ENCODE measurements around the gene NEAT1. TPM values are rescaled to one million over a fixed set of nuclear protein-coding genes. Genes with fewer than 3 reads are reported as not detected.

The NEAT1 gene
- total RNA-seq, 6 experiments from 2014 or later = 202 to 1,225 (median 767) TPM

DNA sequence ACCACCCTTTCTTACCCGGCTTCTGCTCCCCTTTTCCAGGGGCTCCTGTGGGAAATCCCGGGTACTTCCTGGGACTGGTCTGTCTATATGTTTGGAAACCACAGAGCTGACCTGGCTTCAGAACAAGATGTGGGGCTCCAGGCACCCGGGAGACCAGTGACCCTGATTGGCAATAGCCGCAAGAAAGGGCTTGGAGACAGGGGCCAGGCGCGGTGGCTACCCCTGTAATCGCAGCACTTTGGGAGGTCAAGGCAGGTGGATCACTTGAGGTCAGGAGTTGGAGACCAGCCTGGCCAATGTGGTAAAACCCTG is 3.2 kb upstream of the NEAT1 start:
- intact Hi-C loops (cut with DNase I) = loop anchor here (10.0 kb wide), 1 partner anchor 55 kb away; no protein-coding TSS in a partner anchor
- DNase-seq (peak in 2 of 3 donors; percentile 60 to 67), ATAC-seq (no peak)
- Histone ChIP-seq H3K9me3 (no peaks in the 10 kb centered on the region), H3K27me3 (no peaks in the 10 kb centered on the region), H3K36me3 (peaks cover 0 to 10% (median 5%) of the 10 kb centered on the region in 4 donors), H3K4me3 (peak overlapping the region; percentile 22 to 87 (median 40)), H3K27ac (peak overlapping the region; percentile 97 to 100 (median 100)), H3K4me1 (peaks cover 0 to 44% (median 16%) of the 10 kb centered on the region in 4 donors)
- TF ChIP-seq, protein P1, sequence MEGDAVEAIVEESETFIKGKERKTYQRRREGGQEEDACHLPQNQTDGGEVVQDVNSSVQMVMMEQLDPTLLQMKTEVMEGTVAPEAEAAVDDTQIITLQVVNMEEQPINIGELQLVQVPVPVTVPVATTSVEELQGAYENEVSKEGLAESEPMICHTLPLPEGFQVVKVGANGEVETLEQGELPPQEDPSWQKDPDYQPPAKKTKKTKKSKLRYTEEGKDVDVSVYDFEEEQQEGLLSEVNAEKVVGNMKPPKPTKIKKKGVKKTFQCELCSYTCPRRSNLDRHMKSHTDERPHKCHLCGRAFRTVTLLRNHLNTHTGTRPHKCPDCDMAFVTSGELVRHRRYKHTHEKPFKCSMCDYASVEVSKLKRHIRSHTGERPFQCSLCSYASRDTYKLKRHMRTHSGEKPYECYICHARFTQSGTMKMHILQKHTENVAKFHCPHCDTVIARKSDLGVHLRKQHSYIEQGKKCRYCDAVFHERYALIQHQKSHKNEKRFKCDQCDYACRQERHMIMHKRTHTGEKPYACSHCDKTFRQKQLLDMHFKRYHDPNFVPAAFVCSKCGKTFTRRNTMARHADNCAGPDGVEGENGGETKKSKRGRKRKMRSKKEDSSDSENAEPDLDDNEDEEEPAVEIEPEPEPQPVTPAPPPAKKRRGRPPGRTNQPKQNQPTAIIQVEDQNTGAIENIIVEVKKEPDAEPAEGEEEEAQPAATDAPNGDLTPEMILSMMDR (IDR thresholded peaks at IDR 0.05) = no peak
- TF ChIP-seq POLR2A (IDR thresholded peaks at IDR 0.05) = no peak
- WGBS (ENCODE audit: insufficient coverage, low coverage, low lambda C conversion rate, missing lambda C conversion rate) = 3% methylated on average over 6 of the region's 7 CpGs

DNA sequence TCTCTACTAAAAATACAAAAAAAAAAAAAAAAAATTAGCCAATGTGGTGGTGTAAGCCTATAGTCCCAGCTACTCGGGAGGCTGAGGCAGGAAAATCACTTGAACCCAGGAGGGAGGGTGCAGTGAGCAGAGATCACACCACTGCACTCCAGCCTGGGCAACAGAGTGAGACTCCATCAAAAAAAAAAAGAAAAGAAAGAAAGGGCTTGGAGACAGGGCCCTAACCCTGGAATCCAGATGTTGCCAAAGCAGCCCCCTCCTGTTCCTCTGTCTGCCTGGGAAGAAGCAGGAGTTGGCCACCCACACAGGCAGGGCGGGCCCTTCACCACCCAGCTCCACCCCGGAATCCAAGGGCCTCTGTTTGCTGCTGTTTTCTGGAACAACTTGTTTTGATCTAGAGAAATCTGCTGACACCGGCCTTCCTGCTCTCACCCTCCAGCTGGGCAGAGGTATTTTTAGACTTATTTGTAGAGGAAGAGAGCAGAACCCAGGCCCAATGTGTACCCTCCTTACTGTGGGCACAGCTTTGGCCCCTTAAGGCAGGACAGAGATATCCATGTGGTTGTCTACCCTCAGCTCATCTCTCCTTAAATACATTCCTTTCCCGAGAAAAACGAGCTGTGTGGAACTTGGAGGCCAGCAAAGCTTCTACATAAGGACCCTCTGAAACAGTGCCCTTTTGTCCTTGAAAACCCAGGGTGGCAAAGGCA is 2.7 kb upstream of the NEAT1 start:
- peak; percentile 11 to 37 (median 24) for ATAC-seq
- H3K36me3 ChIP-seq = peaks cover 0 to 13% (median 6%) of the 10 kb centered on the region in 4 donors
- intact Hi-C loops (cut with DNase I) = loop anchor here (5.0 to 10.0 kb wide), 2 partner anchors 55 to 77 kb away; partner anchors contain the start of gene MALAT1 (in 1 of the 2)
- peaks cover 0 to 44% (median 16%) of the 10 kb centered on the region in 4 donors for H3K4me1 ChIP-seq
- 3% methylated on average over 3 of the region's 6 CpGs for WGBS (ENCODE audit: insufficient coverage, low coverage, low lambda C conversion rate, missing lambda C conversion rate)
- peak; percentile 90 for TF ChIP-seq POLR2A (IDR thresholded peaks at IDR 0.05)
- TF ChIP-seq, protein P1 (IDR thresholded peaks at IDR 0.05) = no peak
- peak overlapping the region; percentile 97 to 100 (median 100) for H3K27ac ChIP-seq
- H3K27me3 ChIP-seq = no peaks in the 10 kb centered on the region
- H3K4me3 ChIP-seq = peak overlapping the region in 2 of 3 donors; percentile 68 to 87
- no peaks in the 10 kb centered on the region for H3K9me3 ChIP-seq
- DNase-seq = peak; percentile 89 to 97 (median 95)

DNA sequence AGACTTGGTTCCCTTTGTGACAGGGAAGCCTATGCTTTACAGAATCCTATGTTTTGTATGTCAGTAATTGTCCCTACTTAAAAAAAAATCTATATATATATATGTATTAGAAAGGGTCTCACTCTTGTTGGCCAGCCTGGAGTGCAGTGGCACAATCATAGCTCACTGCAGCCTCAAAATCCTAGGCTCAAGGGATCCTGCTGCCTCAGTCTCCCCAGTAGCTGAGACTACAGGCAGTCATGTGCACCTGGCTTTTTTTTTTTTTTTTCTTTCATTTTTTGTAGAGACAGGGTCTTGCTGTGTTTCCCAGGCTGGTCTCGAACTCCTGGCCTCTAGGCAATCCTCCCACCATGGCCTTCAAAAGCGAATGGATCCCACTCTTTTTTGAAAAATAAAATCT is 2.1 kb upstream of the NEAT1 start:
- intact Hi-C loops (cut with DNase I) = loop anchor here in 1 of 2 donors (5.0 kb wide), 1 partner anchor 77 kb away; the partner anchor contains the start of gene MALAT1
- Histone ChIP-seq H3K27ac (peak overlapping the region; percentile 97 to 100 (median 100)), H3K36me3 (peaks cover 0 to 13% (median 6%) of the 10 kb centered on the region in 4 donors), H3K9me3 (no peaks in the 10 kb centered on the region), H3K4me3 (peak overlapping the region in 2 of 3 donors; percentile 68 to 87), H3K4me1 (peaks cover 0 to 44% (median 16%) of the 10 kb centered on the region in 4 donors), H3K27me3 (no peaks in the 10 kb centered on the region)
- 23% methylated on average over 2 of the region's 2 CpGs for WGBS (ENCODE audit: insufficient coverage, low coverage, low lambda C conversion rate, missing lambda C conversion rate)
- TF ChIP-seq, protein P1 (IDR thresholded peaks at IDR 0.05) = no peak
- TF ChIP-seq POLR2A (IDR thresholded peaks at IDR 0.05) = no peak
- DNase-seq = peak in 1 of 3 donors; percentile 35
- ATAC-seq = no peak

- H3K4me1 ChIP-seq = peaks cover 0 to 39% (median 14%) of the 10 kb centered on the region in 4 donors
- intact Hi-C loops (cut with DNase I) = loop anchor here in 1 of 2 donors (5.0 kb wide), 1 partner anchor 76 kb away; the partner anchor contains the start of gene MALAT1
- TF ChIP-seq, protein P1 (IDR thresholded peaks at IDR 0.05) = no peak
- peak; percentile 79 for TF ChIP-seq POLR2A (IDR thresholded peaks at IDR 0.05)
These were observed 1.4 kb upstream of the NEAT1 start for GRCh38 chr11:65420979-65421793.

More at GRCh38 chr11:65420979-65421793, 1.4 kb upstream of the NEAT1 start:
- peak overlapping the region; percentile 97 to 100 (median 100) for H3K27ac ChIP-seq
- no peaks in the 10 kb centered on the region for H3K27me3 ChIP-seq
- H3K9me3 ChIP-seq = no peaks in the 10 kb centered on the region
- peak; percentile 93 to 97 (median 96) for DNase-seq
- peak overlapping the region; percentile 68 to 87 (median 77) for H3K4me3 ChIP-seq
- peak; percentile 5 to 51 (median 16) for ATAC-seq
- H3K36me3 ChIP-seq = peaks cover 0 to 13% (median 6%) of the 10 kb centered on the region in 4 donors
- under 1% methylated on average over 15 of the region's 15 CpGs for WGBS (ENCODE audit: insufficient coverage, low coverage, low lambda C conversion rate, missing lambda C conversion rate)
